CD4-positive, alpha-beta T cell treated with Interleukin-2 at 100 ng/mL for 4 hours (primary cell): ENCODE results near the gene ACSM6.
A peak's percentile ranks its signal among the peaks of the same experiment; 100 is the strongest.
"Not testable (repeated sequence)": the region's sequence is repeated elsewhere in the genome, so short reads cannot be mapped to it uniquely, and the experiment has no call there.

Experiments
- DNase-seq: peaks from one replicate; pipeline ENCODE4 v3.0.0-alpha.2; 2020; ENCODE audit warnings: low spot score

ACSM6 gene

DNA sequence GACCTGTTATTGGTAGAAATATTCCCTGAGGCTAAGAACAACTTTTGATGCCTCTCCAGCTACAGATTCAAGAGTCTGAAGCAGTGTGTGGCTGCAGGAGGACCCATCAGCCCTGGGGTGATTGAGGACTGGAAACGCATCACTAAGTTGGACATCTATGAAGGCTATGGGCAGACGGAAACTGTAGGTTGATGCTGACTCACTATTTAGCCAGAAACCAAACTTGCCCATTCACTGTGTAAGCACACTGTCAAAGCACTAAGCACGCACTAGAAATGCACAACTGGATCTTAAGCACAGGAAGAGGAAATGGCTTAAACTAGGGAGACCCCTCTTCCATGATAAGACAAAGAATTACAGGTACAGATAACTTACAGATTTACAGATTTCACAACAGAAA lies 20.8 kb downstream of the ACSM6 start:
- DNase-seq: no peak

DNA sequence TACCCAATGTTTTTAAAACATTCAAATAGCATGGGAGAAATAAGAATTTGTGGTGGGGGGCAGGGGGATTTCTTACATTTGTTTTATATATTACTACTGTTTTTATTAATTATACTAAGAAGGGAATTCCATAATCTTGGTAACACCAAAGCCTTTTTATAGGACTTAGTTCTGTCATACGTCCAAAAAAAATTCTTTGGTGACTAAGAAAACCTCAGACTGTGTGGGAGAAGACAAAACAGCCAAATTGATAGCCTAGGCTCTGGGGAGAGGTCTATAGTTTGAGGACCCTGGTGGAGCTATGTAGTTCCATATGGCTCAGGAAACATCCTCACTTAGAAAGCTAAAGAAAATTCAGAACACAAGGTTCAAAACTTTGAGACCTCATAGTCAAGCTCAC lies 23.4 kb downstream of the ACSM6 start:
- no peak for DNase-seq

DNA sequence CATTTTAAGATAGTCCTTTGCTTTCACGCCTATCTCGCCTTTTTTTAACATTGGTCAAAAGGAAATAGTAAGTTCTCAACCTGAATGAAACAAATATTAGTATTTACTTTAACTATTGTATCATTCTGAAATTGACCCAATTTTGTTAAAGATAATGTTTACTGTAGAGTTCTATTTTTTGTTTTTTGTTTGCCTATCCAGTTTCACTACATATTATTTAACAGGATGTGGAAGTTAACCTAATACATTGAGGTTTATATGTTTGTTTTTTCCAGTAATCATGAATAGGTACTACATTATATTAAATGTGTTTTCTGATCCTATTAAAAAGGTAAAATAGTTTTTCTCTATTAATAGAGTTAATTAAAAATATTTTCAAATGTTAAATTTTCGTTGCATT lies 26.5 kb downstream of the ACSM6 start:
- DNase-seq: no peak

DNA sequence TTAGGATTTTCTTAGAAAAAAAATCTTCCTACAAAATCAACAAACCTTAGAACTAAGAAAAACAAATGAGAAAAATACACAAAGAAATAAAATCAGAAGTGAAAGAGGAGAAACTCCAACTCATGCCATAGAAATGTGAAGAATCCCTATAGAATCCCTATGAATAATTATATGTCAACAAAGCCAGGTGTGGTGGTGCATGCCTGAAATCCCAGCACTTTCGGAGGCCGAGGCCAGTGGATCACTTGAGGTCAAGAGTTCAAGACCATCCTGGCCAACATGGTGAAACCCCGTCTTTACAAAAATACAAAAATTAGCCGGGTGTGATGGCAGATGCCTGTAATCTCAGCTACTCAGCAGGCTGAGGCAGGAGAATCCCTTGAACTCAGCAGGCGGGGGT lies 27.1 kb downstream of the ACSM6 start:
- DNase-seq: no peak

DNA sequence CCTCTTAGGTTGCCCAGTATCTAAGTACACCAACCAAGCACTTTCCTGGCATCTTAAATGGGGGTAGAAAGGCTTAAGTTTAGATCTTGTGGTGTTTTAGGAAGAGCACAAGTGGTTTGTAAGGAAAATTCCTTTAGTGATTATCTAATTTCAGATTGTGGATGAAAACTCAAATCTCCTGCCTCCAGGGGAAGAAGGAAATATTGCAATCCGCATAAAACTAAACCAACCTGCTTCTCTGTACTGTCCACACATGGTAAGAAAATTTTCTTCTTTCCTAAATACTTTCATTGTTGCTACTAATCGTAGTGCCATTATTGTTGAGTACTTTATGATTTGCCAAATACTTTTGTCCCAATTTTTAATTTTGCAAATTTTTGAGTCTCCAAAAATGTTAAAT lies 31.1 kb downstream of the ACSM6 start:
- no peak for DNase-seq

DNA sequence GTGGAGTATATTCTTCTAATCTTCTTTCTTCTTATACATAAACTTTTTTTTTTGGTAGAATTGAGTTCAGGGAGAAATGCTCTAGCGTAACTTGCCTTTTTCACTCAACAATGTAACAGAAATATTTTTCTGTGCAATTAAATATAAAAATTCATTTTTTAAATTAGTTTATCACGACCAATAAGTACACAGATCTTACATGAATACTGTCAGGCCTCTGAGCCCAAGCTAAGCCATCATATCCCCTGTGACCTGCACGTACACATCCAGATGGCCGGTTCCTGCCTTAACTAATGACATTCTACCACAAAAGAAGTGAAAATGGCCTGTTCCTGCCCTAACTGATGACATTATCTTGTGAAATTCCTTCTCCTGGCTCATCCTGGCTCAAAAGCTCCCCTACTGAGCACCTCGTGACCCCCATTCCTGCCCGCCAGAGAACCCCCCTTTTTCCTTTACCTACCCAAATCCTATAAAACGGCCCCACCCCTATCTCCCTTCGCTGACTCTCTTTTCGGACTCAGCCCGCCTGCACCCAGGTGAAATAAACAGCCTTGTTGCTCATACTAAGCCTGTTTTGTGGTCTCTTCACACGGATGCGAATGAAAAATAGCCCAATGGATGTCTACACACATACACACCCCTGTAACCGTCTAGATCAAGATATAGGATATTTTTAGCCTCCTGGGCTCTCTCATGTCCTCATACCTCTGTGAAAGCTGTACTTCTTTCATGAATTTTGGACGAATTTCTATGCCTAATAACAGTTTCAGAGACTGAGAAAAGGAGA lies 35.1 kb downstream of the ACSM6 start:
- not testable (repeated sequence) for DNase-seq

DNA sequence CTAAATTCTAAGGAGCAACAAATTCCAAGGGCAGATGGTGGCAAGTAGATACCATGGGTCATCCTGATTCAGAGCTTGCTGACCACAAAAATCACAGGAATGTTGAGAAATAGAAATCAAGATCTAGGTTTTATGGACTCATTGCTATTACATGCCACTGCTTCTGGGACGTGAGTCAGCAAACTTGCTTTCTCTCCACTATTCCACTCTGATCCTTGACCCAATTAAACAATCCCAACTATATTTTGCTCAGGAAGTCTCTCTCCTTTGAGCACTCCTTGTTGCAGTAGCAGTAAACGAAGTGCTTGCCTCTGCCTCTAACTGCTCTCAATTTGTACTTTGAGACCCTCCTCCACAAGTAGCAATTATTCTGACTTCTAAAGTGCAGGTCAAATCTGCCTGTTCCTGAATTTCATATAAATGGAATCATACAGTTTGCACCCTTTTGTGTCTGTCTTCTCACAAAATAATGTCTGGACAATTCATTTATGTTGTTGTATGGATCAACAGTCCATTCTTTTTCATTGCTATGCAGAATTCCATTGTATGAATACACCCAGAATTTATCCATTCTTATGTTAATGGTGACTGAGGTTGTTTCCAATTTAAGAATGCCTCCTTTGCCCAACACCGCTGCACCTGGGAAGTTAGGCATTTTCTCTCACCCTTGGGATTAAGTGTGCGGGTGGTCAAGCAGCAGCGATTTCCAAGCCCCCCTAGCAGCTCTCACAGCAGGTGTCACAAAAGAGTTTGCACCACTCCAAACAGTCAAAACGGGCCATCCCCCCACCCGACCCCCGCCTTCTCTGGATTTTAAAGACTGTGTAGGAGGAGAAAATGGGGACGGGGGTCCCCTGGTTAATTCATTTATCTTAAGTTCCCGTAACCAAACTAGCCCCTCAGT lies 35.9 kb downstream of the ACSM6 start:
- DNase-seq: no peak

DNA sequence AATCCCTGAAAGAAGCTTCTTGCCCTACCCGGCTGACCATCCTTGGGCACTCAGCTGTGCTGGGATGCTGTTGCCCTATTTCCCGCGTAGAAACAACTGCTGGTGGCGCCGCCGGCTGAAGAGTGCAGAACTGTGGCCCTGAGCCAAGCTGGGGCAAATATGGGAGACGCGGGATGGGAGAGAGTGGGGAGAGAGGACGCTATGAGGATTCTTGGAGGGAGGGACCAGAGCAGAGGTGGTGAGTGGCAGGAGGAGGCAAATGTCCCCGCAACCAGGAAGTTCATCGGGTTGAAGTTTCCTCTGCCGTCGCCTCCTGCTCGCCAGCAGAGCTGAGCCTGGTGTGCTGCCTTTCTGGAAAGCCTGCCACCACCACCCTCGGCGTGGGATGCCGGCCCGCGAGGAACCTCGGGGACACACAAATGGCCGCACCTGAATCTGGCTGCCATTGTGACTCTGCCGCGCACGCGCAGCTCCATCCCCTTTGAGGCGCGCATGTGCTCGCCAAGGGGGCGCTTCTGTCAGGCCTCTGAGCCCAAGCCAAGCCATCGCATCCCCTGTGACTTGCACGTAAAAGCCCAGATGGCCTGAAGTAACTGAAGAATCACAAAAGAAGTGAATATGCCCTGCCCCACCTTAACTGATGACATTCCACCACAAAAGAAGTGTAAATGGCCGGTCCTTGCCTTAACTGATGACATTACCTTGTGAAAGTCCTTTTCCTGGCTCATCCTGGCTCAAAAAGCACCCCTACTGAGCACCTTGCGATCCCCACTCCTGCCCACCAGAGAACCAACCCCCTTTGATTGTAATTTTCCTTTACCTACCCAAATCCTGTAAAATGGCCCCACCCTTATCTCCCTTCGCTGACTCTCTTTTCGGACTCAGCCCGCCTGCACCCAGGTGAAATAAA lies 36.9 kb downstream of the ACSM6 start:
- peak; percentile 6 for DNase-seq

DNA sequence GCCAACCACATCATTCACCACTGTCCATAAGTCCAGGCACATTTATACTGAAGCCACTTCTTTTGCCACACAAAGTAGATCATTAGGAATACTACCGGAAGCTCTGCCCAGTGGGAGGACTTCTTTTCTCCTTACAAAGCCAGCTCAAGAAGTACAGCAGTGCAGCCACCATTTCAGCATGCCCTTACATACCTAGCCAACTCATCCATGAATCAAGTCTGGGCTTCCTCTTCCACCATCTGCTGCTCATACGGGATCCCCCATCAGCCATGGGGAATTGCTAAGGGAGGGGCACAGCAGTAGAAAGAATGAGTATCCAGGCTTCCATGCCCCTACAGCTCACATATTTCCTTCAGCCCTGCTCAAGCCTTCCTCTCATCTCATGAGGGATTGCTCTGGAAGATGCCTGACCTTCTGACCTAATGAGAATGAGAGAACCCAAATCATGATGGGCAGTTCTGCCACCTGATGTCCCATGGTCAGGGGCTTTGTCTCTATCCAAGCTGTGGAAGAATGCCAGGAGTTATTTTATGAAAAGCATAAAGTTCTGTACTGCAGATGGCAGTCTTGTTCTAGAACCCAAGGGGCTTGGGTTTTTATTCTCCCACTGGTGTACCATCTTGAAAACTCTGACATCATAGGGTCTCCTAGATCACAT lies 39.5 kb downstream of the ACSM6 start:
- DNase-seq: no peak

DNA sequence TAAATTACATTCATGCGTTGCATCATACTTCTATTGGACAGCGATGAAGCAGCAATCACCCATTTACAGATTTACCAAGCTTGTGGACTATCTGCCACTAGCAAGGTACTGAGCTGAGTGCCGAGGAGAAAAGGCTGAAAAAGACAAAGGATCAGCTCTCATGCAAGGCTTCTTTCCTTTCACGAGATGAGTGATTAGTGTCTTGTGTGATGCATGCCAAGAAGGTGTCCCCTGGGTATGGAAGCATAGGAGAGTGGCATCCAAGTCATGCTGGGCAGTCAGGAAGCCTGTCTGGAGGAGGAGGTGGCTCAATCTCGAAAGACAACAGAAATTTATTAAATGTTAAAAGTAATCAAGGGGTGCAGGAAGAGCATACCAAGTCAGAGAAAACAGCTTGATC lies 40.9 kb downstream of the ACSM6 start:
- DNase-seq: no peak

DNA sequence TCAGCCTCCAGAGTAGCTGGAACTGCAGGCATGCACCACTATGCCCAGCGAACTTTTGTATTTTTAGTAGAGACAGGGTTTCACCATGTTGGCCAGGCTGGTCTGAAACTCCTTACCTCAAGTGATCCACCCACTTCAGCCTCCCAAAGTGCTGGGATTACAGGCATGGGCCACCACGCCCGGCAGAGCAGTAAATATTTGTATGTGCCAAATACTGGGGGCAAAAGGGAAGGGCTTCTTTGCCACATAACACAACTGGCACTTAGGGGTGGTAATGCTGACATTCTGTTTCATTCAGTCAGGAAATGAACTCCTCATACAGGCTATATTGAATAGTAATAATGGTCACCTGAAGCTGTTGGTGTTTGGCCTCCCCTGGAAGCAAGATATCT lies 41.6 kb downstream of the ACSM6 start:
- no peak for DNase-seq

DNA sequence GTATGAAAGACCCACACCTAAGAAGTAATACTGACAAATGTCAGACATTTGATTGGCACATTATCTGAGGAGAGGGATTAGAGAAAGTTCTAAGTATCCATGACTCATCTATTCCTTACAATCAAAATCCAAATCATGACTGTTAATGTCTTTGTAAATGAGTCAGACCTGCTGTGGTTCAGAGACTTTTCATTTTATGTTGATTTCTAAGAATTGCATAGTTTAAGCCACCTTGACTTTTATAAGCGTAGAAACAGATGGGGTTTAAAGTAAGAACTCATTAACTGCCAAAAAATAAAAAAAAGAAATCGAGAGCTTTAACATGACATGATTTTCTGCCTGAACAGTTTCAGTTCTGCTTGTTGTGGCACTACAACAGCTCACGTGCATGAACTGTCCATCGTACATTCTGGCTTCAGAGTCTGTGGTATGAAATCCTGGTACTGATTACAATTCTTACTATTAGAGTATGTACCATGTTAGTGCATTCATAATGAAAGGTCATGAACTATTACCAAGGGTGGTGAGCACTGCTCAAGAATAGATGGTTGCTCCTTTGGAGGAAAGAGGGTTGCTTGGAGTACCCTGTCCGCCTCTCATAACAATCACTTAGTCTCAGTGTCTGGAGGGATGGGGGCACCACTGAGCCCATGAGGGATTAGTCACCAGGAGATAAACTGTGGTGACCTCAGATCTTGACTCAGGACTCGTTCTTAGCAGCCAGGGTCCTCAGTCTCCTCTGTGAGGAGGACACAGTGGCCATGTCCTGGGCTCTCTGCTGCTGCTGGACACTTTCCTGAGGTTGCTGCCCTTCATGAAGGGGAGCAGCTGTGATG lies 42.2 kb downstream of the ACSM6 start:
- no peak for DNase-seq

DNA sequence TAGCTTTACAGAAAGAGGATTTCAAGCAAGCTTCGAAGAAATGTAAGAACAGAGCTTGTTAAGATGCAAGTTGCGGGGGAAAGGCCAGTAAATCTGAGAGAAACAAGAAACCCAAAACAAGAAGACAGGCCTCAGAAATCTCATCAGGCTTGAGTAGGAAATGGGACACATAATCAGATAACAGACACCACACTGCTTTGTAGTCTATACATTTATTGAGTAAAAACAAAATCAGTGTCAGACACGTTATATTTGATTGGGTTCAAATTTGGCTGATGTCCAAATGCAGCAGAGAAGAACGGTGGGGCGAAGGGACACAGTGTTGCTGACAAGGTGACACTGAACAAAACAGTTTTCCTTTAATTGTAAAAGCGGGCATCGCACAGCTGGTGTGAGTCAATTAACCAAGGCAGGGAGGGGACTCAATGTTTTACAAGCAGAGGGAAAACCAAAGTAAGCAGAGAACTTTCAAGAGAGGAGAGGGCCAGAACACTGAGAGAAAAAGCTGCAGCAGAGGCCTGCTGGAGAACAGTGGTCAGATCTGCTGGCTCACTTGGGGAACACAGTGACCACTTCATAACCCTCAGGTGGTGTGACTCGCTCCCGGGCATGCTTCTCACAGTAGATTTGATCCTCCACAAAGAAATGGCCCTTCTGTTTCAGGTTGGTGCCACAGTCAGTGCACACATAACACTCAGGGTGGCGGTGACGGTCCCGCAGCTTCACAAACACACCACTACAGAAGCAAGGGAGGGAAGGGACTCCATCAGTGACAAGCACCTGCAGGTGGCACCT lies 43.5 kb downstream of the ACSM6 start:
- DNase-seq: no peak

DNA sequence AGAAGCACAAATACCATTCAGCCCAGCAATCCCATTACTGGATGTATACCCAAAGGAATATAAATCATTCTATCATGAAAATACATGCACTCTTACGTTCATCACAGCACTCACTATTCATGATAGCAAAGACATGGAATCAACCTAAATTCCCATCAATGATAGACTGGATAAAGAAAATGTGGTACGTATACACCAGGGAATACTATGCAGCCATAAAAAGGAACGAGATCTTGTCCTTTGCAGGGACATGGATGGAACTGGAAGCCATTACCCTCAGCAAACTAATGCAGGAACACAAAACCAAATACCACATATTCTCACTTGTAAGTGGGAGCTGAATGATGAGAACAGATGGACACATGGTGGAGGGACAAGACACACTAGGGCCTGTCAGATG lies 46.1 kb downstream of the ACSM6 start:
- not testable (repeated sequence) for DNase-seq

DNA sequence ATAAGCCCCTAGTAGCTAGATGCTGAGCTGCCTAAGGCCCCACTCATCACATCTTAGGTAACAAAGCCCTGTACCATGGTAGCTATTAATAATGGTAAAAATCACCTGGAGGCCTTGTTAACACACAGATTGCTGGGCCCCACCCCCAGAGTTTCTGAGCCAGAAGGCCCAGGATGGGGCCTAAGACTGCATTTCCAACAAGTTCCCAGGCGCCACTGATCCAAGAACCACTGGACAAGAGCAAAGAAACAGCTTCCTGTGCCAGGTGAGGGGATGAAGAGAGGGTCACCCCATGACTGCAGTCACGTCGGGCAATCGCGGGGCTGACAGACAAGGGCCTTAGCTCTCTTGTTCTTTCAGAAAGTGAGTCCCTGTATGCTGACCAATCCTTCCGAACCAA lies 46.8 kb downstream of the ACSM6 start:
- no peak for DNase-seq

DNA sequence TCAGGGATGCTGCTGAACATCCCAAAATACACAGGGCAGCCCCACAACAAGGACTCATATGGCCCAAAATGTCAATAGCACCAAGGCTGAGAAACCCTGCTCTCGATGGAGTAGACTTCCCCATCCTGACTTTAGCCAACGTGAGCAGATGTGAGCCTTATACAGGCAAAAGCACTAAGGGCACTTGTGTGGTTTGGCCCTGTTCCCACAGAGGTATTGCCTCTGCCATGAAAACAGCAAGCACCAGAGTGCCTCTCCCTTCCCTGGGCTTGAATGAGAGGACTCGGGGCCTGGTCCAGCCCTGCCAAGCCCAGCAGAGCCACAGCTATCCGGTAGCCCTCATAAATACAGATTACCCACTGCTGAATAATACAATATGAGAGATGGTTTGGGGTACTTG lies 47.5 kb downstream of the ACSM6 start:
- DNase-seq: no peak

DNA sequence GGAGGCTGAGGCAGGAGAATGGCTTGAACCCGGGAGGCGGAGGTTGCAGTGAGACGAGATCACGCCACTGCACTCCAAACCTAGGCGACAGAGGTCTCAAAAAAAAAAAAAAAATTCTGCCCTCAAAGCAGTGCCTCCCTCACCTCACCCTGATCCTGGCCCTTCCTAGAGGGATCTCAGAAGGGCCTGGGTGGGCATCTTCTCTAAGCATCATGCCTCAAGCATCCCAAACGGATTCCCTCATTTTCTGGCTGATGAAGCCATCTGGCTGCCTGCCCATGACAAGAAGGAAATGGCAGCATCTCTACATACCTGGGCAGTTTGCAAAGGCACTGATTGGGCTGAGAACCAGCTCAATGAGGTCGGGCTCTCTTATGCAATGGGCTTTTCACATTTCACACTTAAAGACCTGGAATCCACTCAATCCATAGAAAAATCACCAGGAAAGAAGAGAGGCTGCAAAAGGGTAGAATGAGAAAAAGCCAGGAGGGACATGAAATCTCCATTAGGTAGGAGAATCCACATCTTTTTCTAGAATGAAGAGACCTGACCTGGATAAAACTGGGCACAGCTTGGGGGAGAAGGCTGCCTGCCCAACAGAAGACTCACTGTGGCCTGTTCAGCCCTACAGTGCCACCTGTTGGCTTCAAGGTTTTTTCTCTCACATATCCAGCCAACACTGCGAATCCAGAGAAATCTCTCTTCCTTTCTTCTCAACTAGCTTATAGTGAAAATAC lies 48.7 kb downstream of the ACSM6 start:
- no peak for DNase-seq

DNA sequence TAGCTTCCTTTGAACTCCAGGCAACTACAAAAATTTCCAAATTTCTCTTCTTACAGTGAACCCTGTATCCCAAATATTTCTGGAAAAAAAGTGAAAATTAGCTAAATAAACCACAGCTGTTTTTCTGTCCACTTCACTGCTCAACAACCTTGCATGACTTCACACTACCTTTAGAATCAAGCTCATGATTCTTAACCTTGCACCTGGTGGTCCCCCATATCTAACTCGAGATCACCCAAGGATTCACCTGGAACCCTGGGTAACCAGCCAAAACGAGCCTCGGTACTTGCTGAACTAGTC lies 49.2 kb downstream of the ACSM6 start:
- DNase-seq: no peak

DNA sequence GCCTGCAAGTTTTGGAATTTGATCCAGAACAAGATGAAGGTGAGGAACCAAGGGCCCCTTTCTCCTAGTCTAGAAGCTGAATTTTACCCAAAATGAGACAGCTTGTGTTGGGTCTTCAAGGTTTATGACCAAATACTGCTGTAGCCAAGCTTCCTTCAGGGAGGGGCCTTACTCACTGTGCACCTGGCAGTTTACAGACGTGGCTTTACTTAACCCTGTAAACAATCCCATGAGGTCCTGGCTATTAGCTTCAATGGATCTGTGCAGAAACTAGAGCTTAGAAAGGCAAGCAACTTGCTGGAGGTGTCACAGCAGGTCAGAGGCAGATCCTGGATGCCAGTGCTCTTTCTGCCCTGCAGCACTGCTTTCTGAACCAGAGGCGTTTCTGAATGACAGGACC lies 50.1 kb downstream of the ACSM6 start:
- no peak for DNase-seq
